ENCODE results near the gene TEX13D. TPM values are rescaled to one million over a fixed set of nuclear protein-coding genes. Genes with fewer than 3 reads are reported as not detected.

TEX13D gene
- total RNA-seq, 1 experiment from 2014 or later, result 0.15 TPM

GRCh38 chrX:124348885-124349453, 16.5 kb downstream of the TEX13D start:
- H3K9ac ChIP-seq (ENCODE audit: low read length), result no peak overlapping the region
- no peak overlapping the region for H3K27ac ChIP-seq (ENCODE audit: low read depth, low read length)
- no peaks in the 10 kb centered on the region for H4K20me1 ChIP-seq (ENCODE audit: insufficient read depth)
- ChIA-PET POLR2A (no interaction called here), CTCF (no interaction called here), RAD21 (ENCODE audit: low non-redundant PET in 1 of 2, low total read pairs in 2 of 2, uncharacterized antibody in 2 of 2, unreplicated experiment in 2 of 2) (no interaction called here)
- TF ChIP-seq TCF7L2 (IDR thresholded peaks at IDR 0.05; ENCODE audit: borderline replicate concordance, extremely low read depth, insufficient read depth, insufficient read length) (no peak), POLR2AphosphoS5 (IDR thresholded peaks at IDR 0.05; ENCODE audit: low read depth, low read length) (no peak), ATF3 (IDR thresholded peaks at IDR 0.05) (no peak), ZFX (IDR thresholded peaks at IDR 0.05) (no peak), ZBTB33 (IDR thresholded peaks at IDR 0.05; ENCODE audit: extremely low read depth, insufficient replicate concordance, low read length) (no peak), CBX3 (IDR thresholded peaks at IDR 0.05; ENCODE audit: low read depth) (no peak), ZNF274 (IDR thresholded peaks at IDR 0.05; ENCODE audit: low read depth, low read length) (no peak), EZH2 (IDR thresholded peaks at IDR 0.05) (no peak), REST (IDR thresholded peaks at IDR 0.05; ENCODE audit: low read depth) (no peak), MAX (IDR thresholded peaks at IDR 0.05) (no peak), SRF (IDR thresholded peaks at IDR 0.05; ENCODE audit: low read depth) (no peak), SP1 (IDR thresholded peaks at IDR 0.05; ENCODE audit: low read depth) (no peak), FOSL1 (IDR thresholded peaks at IDR 0.05; ENCODE audit: low read depth) (no peak)
- ATAC-seq (no peak), DNase-seq (ENCODE audit: low read depth, low spot score) (no peak)
- no peak overlapping the region for H2AFZ ChIP-seq (ENCODE audit: low read depth, low read length, poor library complexity, severe bottlenecking)
- no peaks in the 10 kb centered on the region for H3K79me2 ChIP-seq (ENCODE audit: insufficient read depth, low read length)
- no peaks in the 10 kb centered on the region for H3K36me3 ChIP-seq (ENCODE audit: control insufficient read depth in 1 of 2, insufficient read depth in 2 of 2, low read length in 2 of 2)
- H3K4me3 ChIP-seq (replicated peaks in 1 of 2; ENCODE audit: low read depth in 1 of 2, low read length in 2 of 2), result no peak overlapping the region
- H3K9me2 ChIP-seq (ENCODE audit: insufficient read depth), result no peaks in the 10 kb centered on the region
- no TSS peak for BruUV-seq (replicated peaks)
- H3K4me1 ChIP-seq (ENCODE audit: control insufficient read depth in 1 of 2, insufficient read depth in 2 of 2, low read length in 2 of 2), result no peaks in the 10 kb centered on the region
- no peak overlapping the region for H3K4me2 ChIP-seq (ENCODE audit: low read length)
- H3K9me3 ChIP-seq (ENCODE audit: control insufficient read depth in 1 of 2, insufficient read depth in 1 of 2, low read depth in 1 of 2, low read length in 2 of 2), result no peaks in the 10 kb centered on the region
- intact Hi-C loops (cut with micrococcal nuclease), result no loop called here
- no peaks in the 10 kb centered on the region for H3K27me3 ChIP-seq (ENCODE audit: insufficient read depth, low read length)
